Mucosa of rectum (tissue), 2 donors: ENCODE data around the gene PRMT2.
A peak's percentile ranks its signal among the peaks of the same experiment; 100 is the strongest.
"Not testable (repeated sequence)": the region's sequence is repeated elsewhere in the genome, so short reads cannot be mapped to it uniquely, and the experiment has no call there.

ENCODE experiments used
- H3K27ac ChIP-seq, 2 donors: one replicate each; pipeline ENCODE4 v1.7.0; 2013; ENCODE audit warnings: inconsistent platforms in 2 of 2, low read depth in 2 of 2, low read length in 2 of 2
- H3K27me3 ChIP-seq, 2 donors: one replicate each; pipeline ENCODE4 v1.7.0; 2013; ENCODE audit warnings: low read length in 2 of 2; ENCODE audit not compliant: control insufficient read depth in 2 of 2, insufficient read depth in 2 of 2
- H3K36me3 ChIP-seq, 2 donors: one replicate each; pipeline ENCODE4 v1.7.0; 2013; ENCODE audit warnings: low read length in 2 of 2; ENCODE audit not compliant: control insufficient read depth in 2 of 2, insufficient read depth in 2 of 2
- H3K4me1 ChIP-seq, 2 donors: one replicate each; pipeline ENCODE4 v1.7.0; 2013; ENCODE audit warnings: low read length in 2 of 2, mild to moderate bottlenecking in 1 of 2; ENCODE audit not compliant: control insufficient read depth in 2 of 2, insufficient read depth in 2 of 2
- H3K4me3 ChIP-seq, 2 donors: one replicate each; pipeline ENCODE4 v1.7.0; 2013; ENCODE audit warnings: low read length in 2 of 2
- H3K9ac ChIP-seq, 2 donors: one replicate each; pipeline ENCODE4 v1.7.0; 2013; ENCODE audit warnings: low read length in 2 of 2, low read depth in 1 of 2, mild to moderate bottlenecking in 1 of 2
- H3K9me3 ChIP-seq, 2 donors: one replicate each; pipeline ENCODE4 v1.7.0; 2013; ENCODE audit warnings: low read length in 2 of 2; ENCODE audit not compliant: control insufficient read depth in 2 of 2
- donor health status: healthy.
- donor health status: Normal muscosa, but diverticular disease.

Gene PRMT2

DNA sequence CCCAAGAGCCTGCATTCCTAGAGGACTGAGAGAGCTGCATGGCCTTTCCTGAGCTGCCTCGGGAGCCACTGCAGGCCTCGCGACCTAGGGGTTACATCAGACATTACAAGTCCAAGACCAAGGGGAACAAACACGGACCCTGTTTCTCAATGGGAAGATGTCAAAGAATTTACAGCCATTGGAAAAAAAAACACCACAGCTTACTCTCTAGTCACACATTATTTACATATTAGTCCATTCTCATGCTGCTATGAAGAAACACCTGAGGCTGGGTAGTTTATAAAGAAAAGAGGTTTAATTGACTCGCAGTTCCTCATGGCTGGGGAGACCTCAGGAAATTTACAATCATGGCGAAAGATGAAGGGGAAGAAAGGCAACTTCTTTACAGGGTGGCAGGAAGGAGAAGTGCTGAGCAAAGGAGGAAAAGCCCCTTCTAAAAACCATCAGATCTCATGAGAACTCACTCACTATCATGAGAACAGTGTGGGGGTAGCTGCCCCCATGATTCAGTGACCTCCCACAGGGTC lies 8.4 kb upstream of the PRMT2 start:
- H3K9me3 ChIP-seq, result peaks cover 5 to 6% of the 10 kb centered on the region in 2 donors
- H3K27ac ChIP-seq, result no peak overlapping the region
- no peaks in the 10 kb centered on the region for H3K4me1 ChIP-seq
- H3K4me3 ChIP-seq, result no peak overlapping the region
- no peaks in the 10 kb centered on the region for H3K36me3 ChIP-seq
- H3K27me3 ChIP-seq, result no peaks in the 10 kb centered on the region
- no peak overlapping the region for H3K9ac ChIP-seq

DNA sequence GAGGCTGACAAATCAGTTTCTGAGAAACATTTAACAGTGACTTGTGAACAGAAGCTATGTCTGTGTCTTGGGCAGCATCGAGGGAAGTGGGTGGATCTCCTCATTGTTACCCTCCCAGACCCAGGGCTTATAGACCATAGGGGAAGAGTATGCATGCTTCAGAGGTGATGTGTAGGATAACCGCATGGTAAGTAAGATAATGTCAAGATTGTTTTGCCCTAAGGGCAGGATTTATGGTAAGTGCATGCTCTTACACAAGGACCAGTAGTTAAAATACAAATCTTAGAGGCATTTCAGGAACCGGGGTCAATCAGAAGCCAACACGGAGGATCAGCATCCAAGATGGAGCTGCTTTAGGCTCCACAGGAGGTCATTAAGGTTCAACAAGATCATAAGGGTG lies 7.7 kb upstream of the PRMT2 start:
- Histone ChIP-seq H3K9ac (no peak overlapping the region), H3K9me3 (peaks cover 5 to 6% of the 10 kb centered on the region in 2 donors), H3K36me3 (no peaks in the 10 kb centered on the region), H3K4me1 (no peaks in the 10 kb centered on the region), H3K27ac (no peak overlapping the region), H3K4me3 (no peak overlapping the region), H3K27me3 (no peaks in the 10 kb centered on the region)

DNA sequence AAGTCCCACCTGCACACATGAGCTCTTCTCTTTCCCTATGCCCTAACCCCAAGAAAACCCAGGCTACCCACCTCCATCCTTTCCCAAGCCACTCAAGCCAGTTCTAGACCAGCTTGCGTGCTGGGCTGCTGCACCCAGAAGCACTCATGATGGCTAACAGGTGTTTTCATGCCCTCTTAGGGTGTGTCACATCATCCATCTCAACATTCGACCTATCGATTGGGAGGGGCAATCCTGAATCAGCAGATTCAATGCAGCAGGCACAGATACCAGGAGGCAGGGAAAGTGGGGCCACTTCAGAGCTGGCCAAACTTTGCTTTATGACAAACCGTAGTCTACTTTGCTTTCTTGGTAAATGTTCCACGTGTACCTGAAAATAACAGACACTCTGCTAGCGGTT lies 6.6 kb upstream of the PRMT2 start:
- H3K36me3 ChIP-seq, result no peaks in the 10 kb centered on the region
- H3K9me3 ChIP-seq, result peaks cover 5 to 6% of the 10 kb centered on the region in 2 donors
- no peak overlapping the region for H3K27ac ChIP-seq
- H3K4me1 ChIP-seq, result no peaks in the 10 kb centered on the region
- H3K4me3 ChIP-seq, result no peak overlapping the region
- H3K27me3 ChIP-seq, result no peaks in the 10 kb centered on the region
- no peak overlapping the region for H3K9ac ChIP-seq

DNA sequence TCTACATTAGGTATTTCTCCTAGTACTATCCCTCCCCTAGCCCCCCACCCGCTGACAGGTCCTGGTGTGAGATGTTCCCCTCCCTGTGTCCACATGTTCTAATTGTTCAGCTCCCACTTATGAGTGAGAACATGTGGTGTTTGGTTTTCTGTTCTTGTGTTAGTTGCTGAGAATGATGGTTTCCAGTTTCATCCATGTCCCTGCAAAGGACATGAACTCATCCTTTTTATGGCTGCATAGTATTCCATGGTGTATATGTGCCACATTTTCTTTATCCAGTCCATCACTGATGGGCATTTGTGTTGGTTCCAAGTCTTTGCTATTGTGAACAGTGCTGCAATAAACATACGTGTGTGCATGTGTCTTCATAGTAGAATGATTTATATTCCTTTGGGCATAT lies 4.6 kb upstream of the PRMT2 start:
- not testable (repeated sequence) for H3K36me3 ChIP-seq, H3K27ac ChIP-seq, H3K9ac ChIP-seq, H3K9me3 ChIP-seq, H3K4me1 ChIP-seq, H3K27me3 ChIP-seq, H3K4me3 ChIP-seq

DNA sequence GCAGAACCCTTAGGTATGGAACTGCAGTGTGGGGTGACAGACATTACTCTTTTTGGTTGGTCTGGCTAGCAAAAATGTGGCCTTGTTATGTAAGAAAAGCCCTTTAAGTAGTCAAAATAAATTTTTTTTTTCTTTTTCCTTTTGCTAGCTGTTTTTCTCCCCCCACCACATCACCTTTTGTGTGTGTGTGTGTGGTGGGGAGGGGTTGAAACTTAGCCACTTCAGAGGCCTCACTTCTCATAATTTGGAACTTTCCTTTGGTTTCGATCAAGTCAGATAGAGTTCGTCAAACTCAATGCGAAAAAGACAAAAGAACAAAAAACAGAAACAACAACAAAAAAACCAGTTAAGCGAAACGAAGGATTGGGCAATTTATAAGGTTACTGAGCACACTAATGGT lies 1.9 kb upstream of the PRMT2 start:
- no peak overlapping the region for H3K27ac ChIP-seq
- no peaks in the 10 kb centered on the region for H3K27me3 ChIP-seq
- H3K9ac ChIP-seq, result no peak overlapping the region
- no peaks in the 10 kb centered on the region for H3K36me3 ChIP-seq
- H3K4me1 ChIP-seq, result peaks cover 11 to 12% of the 10 kb centered on the region in 2 donors
- no peaks in the 10 kb centered on the region for H3K9me3 ChIP-seq
- no peak overlapping the region for H3K4me3 ChIP-seq

DNA sequence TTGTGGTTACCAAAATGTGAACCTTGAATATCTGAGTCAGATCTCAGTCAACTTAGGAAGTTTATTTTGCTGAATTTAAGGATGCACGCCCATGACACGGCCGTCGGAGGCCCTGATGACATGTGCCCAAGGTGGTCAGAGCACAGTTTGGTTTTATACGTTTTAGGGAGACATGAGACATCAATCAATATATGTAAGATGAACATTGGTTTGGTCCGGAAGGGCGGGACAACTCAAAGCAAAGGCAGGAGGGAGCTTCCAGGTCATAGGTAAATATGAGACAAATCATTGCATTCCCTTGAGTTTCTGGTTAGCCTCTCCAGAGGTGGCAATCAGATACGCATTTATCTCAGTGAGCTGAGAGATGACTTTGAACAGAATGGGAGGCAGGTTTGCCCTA lies 1.0 kb upstream of the PRMT2 start:
- no peaks in the 10 kb centered on the region for H3K36me3 ChIP-seq
- H3K27me3 ChIP-seq, result no peaks in the 10 kb centered on the region
- H3K4me1 ChIP-seq, result peaks cover 11 to 12% of the 10 kb centered on the region in 2 donors
- peak overlapping the region; percentile 61 to 99 for H3K9ac ChIP-seq
- peak overlapping the region; percentile 100 for H3K27ac ChIP-seq
- H3K4me3 ChIP-seq, result peak overlapping the region; percentile 100
- H3K9me3 ChIP-seq, result no peaks in the 10 kb centered on the region

DNA sequence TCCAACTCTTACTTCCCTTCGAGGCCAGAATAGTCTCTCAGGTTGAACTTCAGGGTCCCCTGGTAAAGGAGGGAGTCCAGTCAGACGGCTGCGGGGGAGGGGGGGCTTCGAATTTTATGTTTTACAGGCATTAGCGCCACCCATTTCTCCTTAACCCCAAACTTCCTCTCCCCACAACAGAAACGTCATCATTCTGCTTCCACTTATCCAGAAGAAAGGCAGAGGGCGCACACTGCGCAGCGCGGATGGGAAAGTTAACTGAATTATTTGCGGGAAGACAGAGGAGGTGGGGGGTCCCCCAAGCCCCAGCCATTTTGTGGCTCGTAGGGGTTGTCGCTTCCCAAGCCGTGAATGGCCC lies 529 bp upstream of the PRMT2 start:
- Histone ChIP-seq H3K9me3 (no peaks in the 10 kb centered on the region), H3K9ac (peak overlapping the region; percentile 61 to 99), H3K36me3 (no peaks in the 10 kb centered on the region), H3K4me1 (peaks cover 11 to 12% of the 10 kb centered on the region in 2 donors), H3K27me3 (no peaks in the 10 kb centered on the region), H3K4me3 (peak overlapping the region; percentile 100), H3K27ac (peak overlapping the region; percentile 100)

DNA sequence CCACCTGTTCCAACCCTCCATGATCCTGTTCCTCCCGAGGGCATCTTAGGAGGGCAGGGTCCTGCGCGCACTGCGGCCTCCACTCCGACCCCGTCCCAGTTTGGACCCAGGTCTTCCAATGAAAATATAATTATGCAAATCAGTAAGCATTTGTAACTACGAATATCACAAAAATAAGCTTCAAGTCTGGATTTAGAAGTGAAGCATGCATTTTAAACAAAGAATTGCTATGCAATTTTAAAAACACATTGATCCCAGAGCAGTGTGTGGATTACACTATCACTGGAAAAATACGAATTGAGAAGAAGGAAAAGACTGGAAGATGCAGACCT lies 673 bp downstream of the PRMT2 start:
- Histone ChIP-seq H3K4me3 (peak overlapping the region; percentile 100), H3K36me3 (peaks cover 2% of the 10 kb centered on the region in 2 donors), H3K4me1 (peaks cover 11 to 12% of the 10 kb centered on the region in 2 donors), H3K9ac (peak overlapping the region; percentile 99), H3K27me3 (no peaks in the 10 kb centered on the region), H3K27ac (peak overlapping the region; percentile 100), H3K9me3 (no peaks in the 10 kb centered on the region)

DNA sequence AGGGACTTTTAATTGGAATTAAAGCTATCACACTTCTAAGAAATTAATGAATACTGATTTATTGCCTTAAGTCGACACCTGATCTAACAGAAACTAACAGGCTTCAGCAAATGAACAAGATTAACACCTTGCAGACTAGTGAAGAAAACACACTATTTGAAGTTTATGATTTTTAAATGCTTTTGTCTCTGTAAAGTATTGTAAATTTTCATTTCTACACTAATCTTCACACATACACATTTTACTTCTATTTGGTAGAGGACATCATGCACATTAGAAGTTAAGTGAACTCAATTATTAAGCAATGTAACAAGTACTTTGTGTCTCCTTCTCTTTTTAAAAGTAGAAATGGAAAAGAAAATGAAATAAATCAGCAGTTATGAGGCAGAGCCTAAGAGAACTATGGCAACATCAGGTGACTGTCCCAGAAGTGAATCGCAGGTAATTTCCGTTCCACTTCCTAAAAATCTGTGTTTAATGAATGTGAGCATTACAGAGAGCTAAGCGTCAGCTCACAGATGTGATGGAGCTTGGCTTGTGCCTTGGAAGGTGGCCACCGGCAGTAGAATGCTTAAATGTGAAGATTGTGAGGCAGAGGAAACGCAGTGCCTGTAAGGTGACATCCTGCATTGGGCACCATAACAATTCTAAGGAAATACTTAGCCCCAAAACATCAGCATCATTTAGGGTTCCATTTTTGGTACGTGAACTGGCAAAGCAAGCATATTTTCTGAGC lies 1.2 kb downstream of the PRMT2 start:
- Histone ChIP-seq H3K9ac (peak overlapping the region; percentile 99), H3K9me3 (no peaks in the 10 kb centered on the region), H3K4me1 (peaks cover 11 to 12% of the 10 kb centered on the region in 2 donors), H3K36me3 (peaks cover 4 to 7% of the 10 kb centered on the region in 2 donors), H3K27ac (peak overlapping the region in 1 of 2 donors; percentile 100), H3K27me3 (no peaks in the 10 kb centered on the region), H3K4me3 (peak overlapping the region; percentile 100)

DNA sequence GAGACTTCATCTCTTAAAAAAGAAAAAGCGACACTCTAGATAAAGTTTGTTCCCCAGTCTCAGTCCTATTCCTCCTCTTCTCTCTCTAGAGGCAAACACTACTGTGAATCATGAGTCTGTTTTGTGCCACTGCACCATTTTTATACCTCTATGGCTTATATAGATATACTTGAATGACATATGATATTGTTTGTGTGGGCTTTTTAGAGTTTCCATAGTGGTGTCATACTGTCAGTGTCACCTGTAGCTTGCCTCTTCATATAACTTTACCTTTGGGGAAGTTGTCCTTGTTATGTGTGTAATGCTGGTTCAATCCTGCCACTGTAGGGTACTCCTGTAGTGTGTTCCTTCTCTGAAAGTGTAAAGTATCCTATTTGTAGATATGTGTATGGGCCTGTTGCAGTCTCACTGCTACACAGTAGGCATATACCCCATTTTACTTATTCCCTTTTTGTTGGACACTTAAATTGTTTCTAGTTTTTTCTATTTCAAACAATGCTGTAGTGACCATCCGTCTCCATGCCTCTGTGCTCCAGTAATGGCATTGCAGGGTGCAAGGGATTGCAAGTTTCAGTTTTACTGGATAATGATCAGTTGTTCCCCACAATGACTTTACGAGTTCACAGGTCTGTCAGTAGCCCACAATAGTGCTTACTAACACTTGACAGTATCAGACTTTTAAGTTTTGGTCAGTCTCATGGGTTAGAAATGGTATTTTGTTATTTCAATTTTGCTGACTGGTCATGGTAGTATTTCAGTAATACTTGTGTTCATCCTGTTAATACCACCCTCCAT lies 2.7 kb downstream of the PRMT2 start:
- peaks cover 4 to 11% of the 10 kb centered on the region in 2 donors for H3K36me3 ChIP-seq
- peak overlapping the region in 1 of 2 donors; percentile 16 for H3K4me3 ChIP-seq
- H3K9me3 ChIP-seq, result no peaks in the 10 kb centered on the region
- peaks cover 11 to 12% of the 10 kb centered on the region in 2 donors for H3K4me1 ChIP-seq
- H3K9ac ChIP-seq, result no peak overlapping the region
- H3K27ac ChIP-seq, result peak overlapping the region in 1 of 2 donors; percentile 1
- no peaks in the 10 kb centered on the region for H3K27me3 ChIP-seq
